Measurements from ENCODE around the gene ALB.
A peak's percentile ranks its signal among the peaks of the same experiment; 100 is the strongest.

ALB gene

GRCh38 chr4:73409012-73409862 is 5.2 kb downstream of the ALB start:
- DNase-seq: no peak

GRCh38 chr4:73409978-73410548 is 6.0 kb downstream of the ALB start:
- no peak for DNase-seq

- DNase-seq: no peak
Observed at GRCh38 chr4:73410916-73411730, 7.0 kb downstream of the ALB start.

- no peak for DNase-seq
Observed at GRCh38 chr4:73411731-73412414, 7.8 kb downstream of the ALB start.

- no peak for DNase-seq
Observed at GRCh38 chr4:73413294-73413755, 9.2 kb downstream of the ALB start.

GRCh38 chr4:73414936-73415271 is 10.8 kb downstream of the ALB start:
- DNase-seq: no peak

GRCh38 chr4:73415807-73416238 is 11.7 kb downstream of the ALB start:
- DNase-seq: peak; percentile 69

GRCh38 chr4:73416423-73417087 is 12.5 kb downstream of the ALB start:
- DNase-seq: no peak

- no peak for DNase-seq
Observed at GRCh38 chr4:73417342-73417741, 13.3 kb downstream of the ALB start.

- peak; percentile 45 for DNase-seq
Observed at GRCh38 chr4:73417973-73418372, 13.9 kb downstream of the ALB start.

GRCh38 chr4:73418677-73419076 is 14.6 kb downstream of the ALB start:
- DNase-seq: peak; percentile 25

- DNase-seq: no peak
Observed at GRCh38 chr4:73419106-73420038, 15.3 kb downstream of the ALB start.

- DNase-seq: no peak
Observed at GRCh38 chr4:73420615-73421014, 16.5 kb downstream of the ALB start.

GRCh38 chr4:73421708-73422457 is 17.8 kb downstream of the ALB start:
- DNase-seq: no peak

GRCh38 chr4:73422458-73422752 is 18.3 kb downstream of the ALB start:
- no peak for DNase-seq

GRCh38 chr4:73423184-73423583 is 19.1 kb downstream of the ALB start:
- no peak for DNase-seq

- no peak for DNase-seq
Observed at GRCh38 chr4:73426666-73427065, 22.6 kb downstream of the ALB start.

GRCh38 chr4:73429118-73429517 is 25.0 kb downstream of the ALB start:
- no peak for DNase-seq

- DNase-seq: no peak
Observed at GRCh38 chr4:73429826-73430587, 25.9 kb downstream of the ALB start.

GRCh38 chr4:73431813-73432168 is 27.7 kb downstream of the ALB start:
- DNase-seq: no peak
